NB4 (cell line): ENCODE data around the gene ANKS1B.
"Not testable (repeated sequence)": the region's sequence is repeated elsewhere in the genome, so short reads cannot be mapped to it uniquely, and the experiment has no call there.

Experiments used
- DNase-seq: peaks from one replicate; pipeline ENCODE4 v3.0.0; 2010; ENCODE audit warnings: low read depth
- H3K4me3 ChIP-seq: one replicate; pipeline ENCODE4 v1.5.1; 2011; ENCODE audit warnings: mild to moderate bottlenecking, low read depth, low read length, moderate library complexity
- CTCF ChIP-seq: IDR thresholded peaks from one replicate; pipeline ENCODE4 v1.5.1; 2012; ENCODE audit warnings: low read depth, low read length
- MAX ChIP-seq: IDR thresholded peaks from 2 replicates; pipeline ENCODE4 v1.6.1; 2011; ENCODE audit warnings: low read depth, low read length
- MYC ChIP-seq: IDR thresholded peaks from 2 replicates; pipeline ENCODE4 v1.6.1; 2011; ENCODE audit warnings: low read depth, low read length
- POLR2A ChIP-seq: IDR thresholded peaks from 2 replicates; pipeline ENCODE4 v1.6.1; 2011; ENCODE audit warnings: mild to moderate bottlenecking; ENCODE audit not compliant: insufficient read length; ENCODE audit errors: extremely low read depth

Gene ANKS1B

GRCh38 chr12:98840325-98840724 is 1144.4 kb downstream of the ANKS1B start:
- no peak for TF ChIP-seq MAX
- TF ChIP-seq POLR2A: no peak
- TF ChIP-seq CTCF: no peak
- no peak for TF ChIP-seq MYC
- DNase-seq: no peak
- H3K4me3 ChIP-seq: no peak overlapping the region

GRCh38 chr12:98838231-98838647 is 1146.5 kb downstream of the ANKS1B start:
- no peak for DNase-seq
- TF ChIP-seq CTCF (peak; percentile 17), MAX (no peak)
- H3K4me3 ChIP-seq: no peak overlapping the region

- H3K4me3 ChIP-seq, DNase-seq: not testable (repeated sequence)
Measured at GRCh38 chr12:98837134-98837752, 1147.5 kb downstream of the ANKS1B start.

- TF ChIP-seq POLR2A: no peak
- TF ChIP-seq CTCF: no peak
- H3K4me3 ChIP-seq: no peak overlapping the region
- DNase-seq: no peak
Measured at GRCh38 chr12:98830657-98831056, 1154.1 kb downstream of the ANKS1B start.

- TF ChIP-seq CTCF (no peak), POLR2A (no peak), MYC (no peak), MAX (no peak)
Measured at GRCh38 chr12:98828802-98829600, 1155.7 kb downstream of the ANKS1B start.

GRCh38 chr12:98823012-98823411 is 1161.7 kb downstream of the ANKS1B start:
- DNase-seq: no peak
- H3K4me3 ChIP-seq: no peak overlapping the region
- TF ChIP-seq MYC (no peak), CTCF (no peak), POLR2A (no peak), MAX (no peak)

More at GRCh38 chr12:98828802-98829600, 1155.7 kb downstream of the ANKS1B start:
- H3K4me3 ChIP-seq: no peak overlapping the region
- no peak for DNase-seq
